Smooth muscle cell (in vitro differentiated cells): ENCODE results near the gene FAM200C. TPM values are rescaled to one million over a fixed set of nuclear protein-coding genes. Genes with fewer than 3 reads are reported as not detected.

Experiments
- DNase-seq: peaks from one replicate; lab custom pipeline; 2025; ENCODE audit not compliant: unreplicated experiment; lab: John Stamatoyannopoulos, UW
- H2AFZ ChIP-seq: fragments of 200-600 bp; sonication (generic); 2 replicates; pipeline ENCODE4 v1.6.0; 2016; ENCODE audit warnings: antibody characterized with exemption, low read depth, mild to moderate bottlenecking
- H3F3A ChIP-seq: fragments of 200-600 bp; sonication (generic); 2 replicates; pipeline ENCODE4 v1.6.0; 2017; ENCODE audit warnings: antibody characterized with exemption, low read depth
- H3K27ac ChIP-seq: fragments of 200-600 bp; sonication (generic); 2 replicates; pipeline ENCODE4 v1.5.1; 2016; ENCODE audit warnings: low read depth, mild to moderate bottlenecking
- H3K27me3 ChIP-seq: fragments of 200-600 bp; sonication (generic); 2 replicates; pipeline ENCODE4 v1.6.1; 2016; ENCODE audit warnings: low read depth, mild to moderate bottlenecking
- H3K36me3 ChIP-seq: fragments of 200-600 bp; sonication (generic); 2 replicates; pipeline ENCODE4 v1.5.1; 2016; ENCODE audit warnings: low read depth
- H3K4me1 ChIP-seq: fragments of 200-600 bp; sonication (generic); 2 replicates; pipeline ENCODE4 v1.5.1; 2016; ENCODE audit warnings: low read depth
- H3K4me2 ChIP-seq: fragments of 200-600 bp; sonication (generic); 2 replicates; pipeline ENCODE4 v1.6.0; 2016; ENCODE audit warnings: mild to moderate bottlenecking
- H3K4me3 ChIP-seq: fragments of 200-600 bp; sonication (generic); 2 replicates; pipeline ENCODE4 v1.5.1; 2016; ENCODE audit warnings: mild to moderate bottlenecking
- H3K79me2 ChIP-seq: fragments of 200-600 bp; sonication (generic); 2 replicates; pipeline ENCODE4 v1.6.0; 2016; ENCODE audit warnings: low read depth, mild to moderate bottlenecking
- H3K9ac ChIP-seq: fragments of 200-600 bp; sonication (generic); 2 replicates; pipeline ENCODE4 v1.6.0; 2016; ENCODE audit warnings: low read depth
- H3K9me3 ChIP-seq: fragments of 200-600 bp; sonication (generic); replicated peaks from 2 replicates; pipeline ENCODE4 v1.5.1; 2016; ENCODE audit warnings: low read depth
- H4K20me1 ChIP-seq: fragments of 200-600 bp; sonication (generic); 2 replicates; pipeline ENCODE4 v1.6.0; 2016; ENCODE audit warnings: low read depth
- WGBS: methylation state at CpG from one replicate; pipeline ENCODE4 v1.1.7; 2016; ENCODE audit warnings: low lambda C conversion rate; 5-methylcytosine and 5-hydroxymethylcytosine counted together
- polyA plus RNA-seq: library from polyadenylated mRNA; unstranded; fragments of >200 nt; fragmentation: Nextera tagmentation; extraction: Ambion mirVana; gene quantifications from 2 replicates; pipeline ENCODE4 v1.2.1, GENCODE V29; 2016
- total RNA-seq: library from RNA; depleted of rRNA; stranded (reverse); fragments of >200 nt; gene quantifications from 2 replicates; pipeline ENCODE4 v1.2.3, GENCODE V29; 2014
- TF ChIP-seq, protein P1 (sequence below): fragments of 200-600 bp; sonication (generic); IDR thresholded peaks from 2 replicates; pipeline ENCODE4 v1.5.1; 2017; ENCODE audit warnings: borderline replicate concordance, mild to moderate bottlenecking, antibody characterized with exemption; ENCODE audit not compliant: insufficient read depth, poor library complexity, severe bottlenecking

FAM200C gene
- total and polyA plus RNA-seq, 2 experiments from 2014 or later = 1.5 to 1.8 TPM

DNA sequence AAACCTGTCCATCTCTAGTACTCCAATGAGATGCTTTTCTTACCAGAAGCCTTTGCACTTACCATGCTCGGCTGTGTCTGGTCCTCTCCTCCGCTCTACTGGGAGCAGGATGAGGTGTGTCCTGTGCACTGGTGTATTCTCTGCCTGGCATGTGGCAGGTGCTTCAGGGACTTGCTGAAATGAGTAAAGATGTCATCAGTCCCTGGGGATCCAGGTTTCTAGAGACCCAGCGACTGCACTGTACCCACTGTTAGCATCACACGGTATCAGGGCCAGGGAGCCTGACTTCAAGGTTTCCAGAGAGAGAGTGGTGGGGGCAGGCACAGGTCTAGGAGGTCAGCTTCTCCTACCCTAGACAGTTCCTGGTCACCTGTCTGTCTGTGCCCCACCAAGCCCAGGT lies 32.3 kb upstream of the FAM200C start:
- Histone ChIP-seq H3K27me3 (no peaks in the 10 kb centered on the region), H3K4me2 (no peak overlapping the region), H3K27ac (no peak overlapping the region), H3K4me1 (no peaks in the 10 kb centered on the region), H3K9me3 (no peaks in the 10 kb centered on the region), H3F3A (peaks cover 7% of the 10 kb centered on the region), H3K9ac (no peak overlapping the region), H3K79me2 (no peaks in the 10 kb centered on the region), H3K4me3 (no peak overlapping the region), H2AFZ (no peak overlapping the region), H4K20me1 (no peaks in the 10 kb centered on the region), H3K36me3 (no peaks in the 10 kb centered on the region)
- WGBS = 97% methylated on average over 4 of the region's 4 CpGs
- TF ChIP-seq, protein P1, sequence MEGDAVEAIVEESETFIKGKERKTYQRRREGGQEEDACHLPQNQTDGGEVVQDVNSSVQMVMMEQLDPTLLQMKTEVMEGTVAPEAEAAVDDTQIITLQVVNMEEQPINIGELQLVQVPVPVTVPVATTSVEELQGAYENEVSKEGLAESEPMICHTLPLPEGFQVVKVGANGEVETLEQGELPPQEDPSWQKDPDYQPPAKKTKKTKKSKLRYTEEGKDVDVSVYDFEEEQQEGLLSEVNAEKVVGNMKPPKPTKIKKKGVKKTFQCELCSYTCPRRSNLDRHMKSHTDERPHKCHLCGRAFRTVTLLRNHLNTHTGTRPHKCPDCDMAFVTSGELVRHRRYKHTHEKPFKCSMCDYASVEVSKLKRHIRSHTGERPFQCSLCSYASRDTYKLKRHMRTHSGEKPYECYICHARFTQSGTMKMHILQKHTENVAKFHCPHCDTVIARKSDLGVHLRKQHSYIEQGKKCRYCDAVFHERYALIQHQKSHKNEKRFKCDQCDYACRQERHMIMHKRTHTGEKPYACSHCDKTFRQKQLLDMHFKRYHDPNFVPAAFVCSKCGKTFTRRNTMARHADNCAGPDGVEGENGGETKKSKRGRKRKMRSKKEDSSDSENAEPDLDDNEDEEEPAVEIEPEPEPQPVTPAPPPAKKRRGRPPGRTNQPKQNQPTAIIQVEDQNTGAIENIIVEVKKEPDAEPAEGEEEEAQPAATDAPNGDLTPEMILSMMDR = no peak
- DNase-seq = no peak

DNA sequence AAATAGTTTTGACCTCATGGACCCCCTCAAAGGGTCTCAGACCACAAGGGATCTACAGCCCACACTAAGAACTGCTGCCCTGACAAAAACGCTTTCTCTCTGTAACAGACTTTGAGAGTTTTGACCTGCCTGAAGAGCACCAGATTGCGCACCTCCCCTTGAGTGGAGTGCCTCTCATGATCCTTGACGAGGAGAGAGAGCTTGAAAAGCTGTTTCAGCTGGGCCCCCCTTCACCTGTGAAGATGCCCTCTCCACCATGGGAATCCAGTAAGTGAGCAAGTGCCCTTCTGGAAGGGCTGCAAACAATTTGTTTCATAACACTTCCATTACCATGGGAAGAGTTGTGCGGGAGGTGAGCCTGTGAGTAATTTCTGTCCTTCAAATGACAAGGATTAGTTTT lies 27.8 kb upstream of the FAM200C start:
- Histone ChIP-seq H3F3A (peaks cover 7% of the 10 kb centered on the region), H3K27me3 (no peaks in the 10 kb centered on the region), H3K4me3 (no peak overlapping the region), H3K4me2 (no peak overlapping the region), H3K9me3 (no peaks in the 10 kb centered on the region), H3K4me1 (peaks cover 6% of the 10 kb centered on the region), H3K27ac (no peak overlapping the region), H3K36me3 (no peaks in the 10 kb centered on the region), H3K79me2 (peaks cover 21% of the 10 kb centered on the region), H3K9ac (no peak overlapping the region), H2AFZ (no peak overlapping the region), H4K20me1 (no peaks in the 10 kb centered on the region)
- TF ChIP-seq, protein P1 = no peak
- 98% methylated on average over 4 of the region's 4 CpGs for WGBS
- no peak for DNase-seq

DNA sequence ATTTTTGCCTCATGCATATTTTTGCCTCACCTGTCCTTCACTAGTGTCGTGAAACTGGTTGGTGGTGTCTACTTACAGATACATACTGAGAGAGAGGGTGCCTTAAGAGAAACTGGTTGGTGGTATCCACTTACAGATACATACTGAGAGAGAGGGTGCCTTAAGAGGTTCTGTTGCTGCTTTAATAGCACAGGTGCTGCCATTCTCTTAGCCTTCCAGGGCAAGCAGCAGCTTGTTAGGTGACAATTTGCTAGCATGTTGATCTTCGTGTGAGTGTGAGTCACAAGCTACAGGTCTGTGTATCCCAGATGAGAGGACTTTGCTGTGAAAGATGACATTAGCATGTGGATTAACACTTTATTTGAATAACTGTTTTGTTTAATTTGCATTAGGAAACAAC lies 23.2 kb upstream of the FAM200C start:
- TF ChIP-seq, protein P1 = no peak
- H3K4me2 ChIP-seq = peak overlapping the region; percentile 85
- no peaks in the 10 kb centered on the region for H3F3A ChIP-seq
- no peaks in the 10 kb centered on the region for H3K36me3 ChIP-seq
- H4K20me1 ChIP-seq = no peaks in the 10 kb centered on the region
- peak overlapping the region; percentile 67 for H3K4me3 ChIP-seq
- H3K27me3 ChIP-seq = no peaks in the 10 kb centered on the region
- peak overlapping the region; percentile 72 for H3K9ac ChIP-seq
- peaks cover 19% of the 10 kb centered on the region for H3K4me1 ChIP-seq
- no peaks in the 10 kb centered on the region for H3K9me3 ChIP-seq
- no peak overlapping the region for H2AFZ ChIP-seq
- 48% methylated on average over 2 of the region's 2 CpGs for WGBS
- peaks cover 33% of the 10 kb centered on the region for H3K79me2 ChIP-seq
- peak overlapping the region; percentile 83 for H3K27ac ChIP-seq
- no peak for DNase-seq

DNA sequence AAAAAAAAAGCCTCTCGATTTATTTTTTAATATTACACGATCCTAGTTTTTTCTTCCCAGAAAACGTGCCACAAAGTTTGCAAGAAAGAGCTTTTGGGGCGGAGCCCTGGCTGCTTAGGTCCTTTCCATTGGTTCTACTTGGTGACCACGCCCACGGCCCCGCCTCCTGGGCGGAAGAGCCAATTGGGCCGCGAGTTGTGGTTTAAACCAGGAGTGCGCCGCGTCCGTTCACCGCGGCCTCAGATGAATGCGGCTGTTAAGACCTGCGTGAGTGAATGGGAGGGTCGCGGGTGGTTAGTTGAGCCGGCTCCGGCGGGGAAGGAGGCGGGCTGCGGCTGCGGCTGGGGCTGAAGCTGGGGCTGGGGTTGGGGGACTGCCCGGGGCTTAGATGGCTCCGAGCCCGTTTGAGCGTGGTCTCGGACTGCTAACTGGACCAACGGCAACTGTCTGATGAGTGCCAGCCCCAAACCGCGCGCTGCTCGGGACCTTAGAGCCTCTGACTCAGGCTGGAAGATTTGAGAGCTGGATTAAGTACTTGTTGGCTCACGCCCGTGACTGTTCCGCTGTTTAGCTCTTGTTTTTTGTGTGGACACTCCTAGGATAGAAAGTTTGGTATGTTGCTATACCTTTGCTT lies 21.9 kb upstream of the FAM200C start, which contains the start of gene PTTG1:
Gene PTTG1 (plus strand): TSS at position 231 of the 634 bp plus-strand sequence. CDS start 458 bp downstream, outside the sequence.
- H4K20me1 ChIP-seq = no peaks in the 10 kb centered on the region
- H3K9ac ChIP-seq = peak within 1 kb of the TSS; percentile 72
- WGBS = 1% methylated on average over 34 of the region's 39 CpGs
- peak within 1 kb of the TSS; percentile 23 for H2AFZ ChIP-seq
- no peaks in the 10 kb centered on the region for H3K27me3 ChIP-seq
- peak within 1 kb of the TSS; percentile 83 for H3K27ac ChIP-seq
- TF ChIP-seq, protein P1 = no peak
- H3K9me3 ChIP-seq = no peaks in the 10 kb centered on the region
- no peaks in the 10 kb centered on the region for H3K36me3 ChIP-seq
- peak within 1 kb of the TSS; percentile 67 for H3K4me3 ChIP-seq
- H3F3A ChIP-seq = no peaks in the 10 kb centered on the region
- peaks cover 46% of the 10 kb centered on the region for H3K79me2 ChIP-seq
- peaks cover 23% of the 10 kb centered on the region for H3K4me1 ChIP-seq
- DNase-seq = peak; percentile 94
- peak within 1 kb of the TSS; percentile 85 for H3K4me2 ChIP-seq
